Osteoblast (primary cell): ENCODE results near the gene PRKCE. TPM values are rescaled to one million over a fixed set of nuclear protein-coding genes. Genes with fewer than 3 reads are reported as not detected.
"Not testable (repeated sequence)": the region's sequence is repeated elsewhere in the genome, so short reads cannot be mapped to it uniquely, and the experiment has no call there.

Experiments used
- DNase-seq: peaks from one replicate; pipeline ENCODE4 v3.0.0; 2011; ENCODE audit warnings: low spot score, mixed read lengths; ENCODE audit not compliant: insufficient read length; ENCODE audit errors: missing footprints
- H2AFZ ChIP-seq: 2 replicates; pipeline ENCODE4 v1.6.0; 2011; ENCODE audit warnings: mild to moderate bottlenecking, low read length
- H3K27ac ChIP-seq: 2 replicates; pipeline ENCODE4 v1.5.1; 2011; ENCODE audit warnings: mild to moderate bottlenecking, low read depth, low read length, moderate library complexity
- H3K27me3 ChIP-seq: 2 replicates; pipeline ENCODE4 v1.6.0; 2012; ENCODE audit warnings: mild to moderate bottlenecking, control low read depth, inconsistent platforms, low read length, moderate library complexity; ENCODE audit not compliant: insufficient read depth
- H3K36me3 ChIP-seq: 2 replicates; pipeline ENCODE4 v1.5.1; 2011; ENCODE audit warnings: mild to moderate bottlenecking, low read length, control low read depth, moderate library complexity; ENCODE audit not compliant: insufficient read depth
- H3K4me1 ChIP-seq: 2 replicates; pipeline ENCODE4 v1.5.1; 2011; ENCODE audit warnings: mild to moderate bottlenecking, low read length, control low read depth, moderate library complexity; ENCODE audit not compliant: insufficient read depth
- H3K4me2 ChIP-seq: 2 replicates; pipeline ENCODE4 v1.6.0; 2011; ENCODE audit warnings: mild to moderate bottlenecking, low read length; ENCODE audit not compliant: insufficient read depth
- H3K4me3 ChIP-seq: fragments of 200-600 bp; sonication (generic); 3 replicates; pipeline ENCODE4 v1.5.1; 2012; ENCODE audit warnings: mild to moderate bottlenecking, low read length, inconsistent platforms; ENCODE audit not compliant: insufficient read depth
- H3K79me2 ChIP-seq: 2 replicates; pipeline ENCODE4 v1.6.0; 2012; ENCODE audit warnings: mild to moderate bottlenecking, low read length, control low read depth, inconsistent platforms; ENCODE audit not compliant: insufficient read depth
- H3K9me3 ChIP-seq: 2 replicates; pipeline ENCODE4 v1.5.1; 2011; ENCODE audit warnings: low read depth, low read length, control low read depth
- H4K20me1 ChIP-seq: 2 replicates; pipeline ENCODE4 v1.6.0; 2012; ENCODE audit warnings: mild to moderate bottlenecking, low read length, control low read depth; ENCODE audit not compliant: insufficient read depth
- total RNA-seq: library from RNA; depleted of rRNA; stranded (reverse); fragments of >200 nt; gene quantifications from 2 replicates; pipeline ENCODE4 v1.2.3, GENCODE V29; 2012
- TF ChIP-seq, protein P1 (sequence below): IDR thresholded peaks from 2 replicates; pipeline ENCODE4 v1.5.1; 2011; ENCODE audit warnings: mild to moderate bottlenecking, low read depth, low read length, moderate library complexity; ENCODE audit errors: extremely low read depth

PRKCE gene
- total RNA-seq, 1 donor: 22.1 TPM

DNA sequence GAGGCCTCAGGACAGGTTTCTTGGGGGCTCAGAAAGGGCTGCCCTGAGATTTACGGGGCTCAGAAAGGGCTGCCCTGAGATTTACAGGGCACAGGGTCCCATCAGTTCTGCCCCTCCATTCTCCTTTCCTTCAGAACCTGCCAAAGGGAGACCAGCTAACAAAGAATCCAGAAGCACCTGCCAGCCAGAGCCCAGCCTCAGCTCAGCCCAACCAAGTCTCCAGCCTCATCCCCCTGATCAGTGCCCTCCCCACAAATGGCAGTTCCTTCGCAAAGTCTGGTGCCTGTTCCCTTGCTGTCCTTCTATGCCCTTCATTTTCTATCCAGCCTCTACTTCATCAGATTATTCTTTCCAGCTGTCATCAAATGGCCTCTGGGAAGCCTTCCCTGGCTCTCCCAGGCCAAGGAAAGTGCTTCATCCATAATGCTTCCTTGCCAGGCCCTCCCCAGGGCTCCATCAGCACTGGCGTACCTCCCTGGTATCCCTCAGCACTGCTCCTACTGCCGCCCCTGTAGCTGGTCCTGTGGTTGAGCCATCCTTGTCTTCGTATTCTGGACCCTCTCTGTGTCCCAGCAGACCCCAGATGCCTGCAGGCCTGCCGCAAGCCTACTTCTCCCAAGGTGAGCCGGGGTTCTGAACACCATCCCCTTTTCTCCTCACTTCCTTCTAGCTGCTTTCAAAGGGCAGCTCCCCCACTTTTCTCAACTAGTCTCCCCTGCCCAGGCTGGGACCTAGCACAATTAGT, 549.6 kb downstream of the PRKCE start:
- H3K27ac ChIP-seq: no peak overlapping the region
- H2AFZ ChIP-seq: no peak overlapping the region

DNA sequence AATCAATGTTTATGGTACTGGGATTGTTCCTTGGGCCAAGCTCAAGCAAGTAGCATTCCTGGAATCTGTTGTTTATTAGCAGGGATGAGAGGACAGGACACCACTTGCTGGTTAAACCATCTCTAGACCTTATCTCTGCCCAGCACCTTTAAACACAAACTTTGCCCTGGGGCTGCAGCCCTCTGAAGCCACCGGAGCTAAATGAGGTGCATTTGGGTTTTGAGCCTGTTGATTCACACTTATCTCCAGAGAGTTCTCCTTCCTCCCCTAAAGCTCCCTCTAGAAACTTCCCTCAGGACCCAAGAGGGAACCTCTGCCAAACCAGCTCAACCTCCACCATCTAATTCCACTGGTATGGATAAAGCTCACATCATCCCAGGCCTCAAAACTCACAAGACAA, 551.0 kb downstream of the PRKCE start:
- no peak overlapping the region for H2AFZ ChIP-seq

More for the DNA sequence above, 549.6 kb downstream of the PRKCE start:
- H3K4me1 ChIP-seq: peaks cover 3% of the 10 kb centered on the region
- H3K4me3 ChIP-seq: no peak overlapping the region
- TF ChIP-seq, protein P1, sequence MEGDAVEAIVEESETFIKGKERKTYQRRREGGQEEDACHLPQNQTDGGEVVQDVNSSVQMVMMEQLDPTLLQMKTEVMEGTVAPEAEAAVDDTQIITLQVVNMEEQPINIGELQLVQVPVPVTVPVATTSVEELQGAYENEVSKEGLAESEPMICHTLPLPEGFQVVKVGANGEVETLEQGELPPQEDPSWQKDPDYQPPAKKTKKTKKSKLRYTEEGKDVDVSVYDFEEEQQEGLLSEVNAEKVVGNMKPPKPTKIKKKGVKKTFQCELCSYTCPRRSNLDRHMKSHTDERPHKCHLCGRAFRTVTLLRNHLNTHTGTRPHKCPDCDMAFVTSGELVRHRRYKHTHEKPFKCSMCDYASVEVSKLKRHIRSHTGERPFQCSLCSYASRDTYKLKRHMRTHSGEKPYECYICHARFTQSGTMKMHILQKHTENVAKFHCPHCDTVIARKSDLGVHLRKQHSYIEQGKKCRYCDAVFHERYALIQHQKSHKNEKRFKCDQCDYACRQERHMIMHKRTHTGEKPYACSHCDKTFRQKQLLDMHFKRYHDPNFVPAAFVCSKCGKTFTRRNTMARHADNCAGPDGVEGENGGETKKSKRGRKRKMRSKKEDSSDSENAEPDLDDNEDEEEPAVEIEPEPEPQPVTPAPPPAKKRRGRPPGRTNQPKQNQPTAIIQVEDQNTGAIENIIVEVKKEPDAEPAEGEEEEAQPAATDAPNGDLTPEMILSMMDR: no peak
- no peaks in the 10 kb centered on the region for H3K36me3 ChIP-seq
- H3K9me3 ChIP-seq: no peaks in the 10 kb centered on the region
- DNase-seq: no peak
- no peaks in the 10 kb centered on the region for H4K20me1 ChIP-seq
- no peaks in the 10 kb centered on the region for H3K27me3 ChIP-seq
- no peaks in the 10 kb centered on the region for H3K79me2 ChIP-seq
- no peak overlapping the region for H3K4me2 ChIP-seq

DNA sequence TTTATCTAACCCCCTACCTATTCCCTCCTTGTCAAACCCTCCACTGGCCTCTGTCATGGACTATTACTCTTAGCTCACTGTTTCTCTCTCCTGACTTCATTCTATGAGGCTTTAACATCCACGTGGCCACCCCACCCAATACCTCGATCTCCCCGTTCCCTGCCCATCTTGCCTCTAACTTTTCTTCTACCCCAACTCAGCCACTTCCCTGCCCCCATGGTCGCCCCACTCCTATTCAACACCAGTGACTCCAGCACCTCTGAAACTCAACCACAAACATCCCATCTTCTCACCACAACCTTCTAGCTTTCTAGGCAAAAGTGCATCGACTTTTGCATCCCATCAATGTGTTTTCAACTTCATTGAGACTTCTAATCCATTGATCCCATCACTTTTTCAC, 551.5 kb downstream of the PRKCE start:
- peaks cover 3% of the 10 kb centered on the region for H3K4me1 ChIP-seq
- no peak overlapping the region for H3K4me2 ChIP-seq
- H3K27me3 ChIP-seq: no peaks in the 10 kb centered on the region
- H3K79me2 ChIP-seq: no peaks in the 10 kb centered on the region
- H2AFZ ChIP-seq: no peak overlapping the region
- no peaks in the 10 kb centered on the region for H3K36me3 ChIP-seq
- H3K9me3 ChIP-seq: no peaks in the 10 kb centered on the region
- H3K4me3 ChIP-seq: no peak overlapping the region
- TF ChIP-seq, protein P1: no peak
- no peaks in the 10 kb centered on the region for H4K20me1 ChIP-seq
- H3K27ac ChIP-seq: no peak overlapping the region
- DNase-seq: no peak

More for the DNA sequence above, 551.0 kb downstream of the PRKCE start:
- no peak overlapping the region for H3K4me3 ChIP-seq
- no peaks in the 10 kb centered on the region for H3K27me3 ChIP-seq
- H3K4me1 ChIP-seq: peaks cover 3% of the 10 kb centered on the region
- no peaks in the 10 kb centered on the region for H3K9me3 ChIP-seq
- no peak overlapping the region for H3K4me2 ChIP-seq
- TF ChIP-seq, protein P1: no peak
- no peaks in the 10 kb centered on the region for H4K20me1 ChIP-seq
- no peaks in the 10 kb centered on the region for H3K36me3 ChIP-seq
- H3K27ac ChIP-seq: no peak overlapping the region
- no peaks in the 10 kb centered on the region for H3K79me2 ChIP-seq
- no peak for DNase-seq

DNA sequence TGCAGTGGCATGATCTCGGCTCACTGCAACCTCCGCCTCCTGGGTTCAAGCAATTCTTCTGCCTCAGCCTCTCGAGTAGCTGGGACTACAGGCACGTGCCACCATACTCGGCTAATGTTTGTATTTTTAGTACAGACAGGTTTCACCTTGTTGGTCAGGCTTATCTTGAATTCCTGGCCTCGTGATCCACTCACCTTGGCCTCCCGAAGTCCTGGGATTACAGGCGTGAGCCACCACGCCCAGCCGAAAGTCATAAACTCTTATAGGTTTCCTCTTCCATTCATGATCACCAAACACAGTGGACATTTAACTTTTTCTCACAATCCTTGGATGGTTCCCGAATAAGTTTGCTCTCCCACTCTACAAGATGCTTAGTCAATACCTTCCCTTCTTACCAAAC, 552.2 kb downstream of the PRKCE start:
- not testable (repeated sequence) for H2AFZ ChIP-seq

More for the DNA sequence above, 552.2 kb downstream of the PRKCE start:
- H3K36me3 ChIP-seq, H3K4me3 ChIP-seq, H3K4me1 ChIP-seq, H4K20me1 ChIP-seq, H3K79me2 ChIP-seq, H3K27me3 ChIP-seq, H3K9me3 ChIP-seq, H3K27ac ChIP-seq, H3K4me2 ChIP-seq, DNase-seq: not testable (repeated sequence)
